ENCODE measurements around the gene SLC17A9.
"Not testable (repeated sequence)": the region's sequence is repeated elsewhere in the genome, so short reads cannot be mapped to it uniquely, and the experiment has no call there.

SLC17A9 gene

DNA sequence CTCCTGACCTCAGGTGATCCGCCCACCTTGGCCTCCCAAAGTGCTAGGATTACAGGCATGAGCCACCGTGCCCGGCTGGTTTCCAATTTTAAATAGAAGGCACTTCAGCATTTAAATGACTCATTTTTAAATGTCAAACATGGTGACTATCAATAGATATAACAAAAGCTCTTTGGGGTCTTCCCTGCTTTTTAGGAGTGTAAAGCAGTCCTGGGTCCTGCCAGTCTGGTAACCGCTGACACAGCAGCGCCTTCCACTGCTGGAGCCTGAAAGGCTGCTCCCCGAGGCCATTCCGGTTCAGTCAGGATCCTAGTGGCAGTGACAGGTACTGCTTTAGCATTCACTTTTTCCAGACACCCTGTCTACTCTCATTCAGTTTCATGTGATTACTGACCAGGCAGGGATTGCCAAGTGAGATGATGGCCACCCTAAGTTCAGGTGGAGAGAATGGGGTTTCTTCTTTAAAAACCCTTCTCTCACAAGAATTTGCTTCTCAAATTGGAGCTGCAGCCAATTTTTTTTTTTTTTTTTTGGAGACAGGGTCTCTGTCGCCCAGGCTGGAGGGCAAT lies 31.3 kb upstream of the SLC17A9 start:
- FAIRE-seq: no peak

DNA sequence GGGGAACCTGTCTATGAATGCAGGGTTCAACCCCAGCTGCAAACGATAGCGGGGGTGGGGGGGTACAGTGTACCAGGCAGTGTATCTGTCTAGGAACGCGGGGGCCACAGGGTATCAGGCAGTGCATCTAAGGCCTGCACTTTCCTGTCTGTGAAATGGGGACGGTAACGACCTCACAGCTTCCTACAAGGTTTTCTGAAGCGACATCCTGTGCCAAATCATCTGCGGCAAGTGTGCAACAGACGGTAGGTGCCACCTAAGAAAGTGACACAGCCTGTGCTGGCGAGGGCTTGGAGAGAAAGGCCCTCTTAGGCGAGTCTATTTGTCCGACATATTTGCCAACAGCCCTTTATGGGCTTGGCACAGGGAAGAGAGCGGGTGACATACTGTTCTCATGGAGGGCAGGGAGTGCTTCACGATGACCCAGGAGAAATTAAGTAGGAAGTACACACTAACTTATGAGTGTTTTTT lies 30.0 kb upstream of the SLC17A9 start:
- FAIRE-seq: no peak

DNA sequence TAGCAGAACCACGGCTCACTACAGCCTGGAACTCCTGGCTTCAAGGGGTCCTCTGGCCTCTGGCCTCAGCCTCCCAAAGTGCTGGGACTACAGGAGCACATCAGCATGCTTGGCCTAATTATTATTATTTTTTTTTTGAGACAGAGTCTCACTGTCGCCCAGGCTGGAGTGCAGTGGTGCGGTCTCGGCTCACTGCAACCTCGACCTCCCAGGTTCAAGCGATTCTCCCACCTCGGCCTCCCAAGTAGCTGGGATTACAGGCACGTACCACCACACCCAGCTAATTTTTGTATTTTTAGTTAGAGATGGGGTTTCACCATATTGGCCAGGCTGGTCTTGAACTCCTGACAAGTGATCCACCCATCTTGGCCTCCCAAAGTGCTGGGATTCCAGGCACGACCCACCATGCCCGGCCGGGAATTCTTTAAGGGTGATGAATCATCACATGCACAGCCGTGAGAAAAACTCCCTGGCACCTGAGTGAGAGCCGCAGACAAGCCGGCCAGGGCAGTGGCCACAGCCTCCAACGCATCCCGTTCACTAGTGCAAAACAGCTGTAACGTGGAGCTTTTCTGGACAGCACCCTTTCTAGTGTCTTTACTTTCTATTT lies 29.3 kb upstream of the SLC17A9 start:
- FAIRE-seq: not testable (repeated sequence)

DNA sequence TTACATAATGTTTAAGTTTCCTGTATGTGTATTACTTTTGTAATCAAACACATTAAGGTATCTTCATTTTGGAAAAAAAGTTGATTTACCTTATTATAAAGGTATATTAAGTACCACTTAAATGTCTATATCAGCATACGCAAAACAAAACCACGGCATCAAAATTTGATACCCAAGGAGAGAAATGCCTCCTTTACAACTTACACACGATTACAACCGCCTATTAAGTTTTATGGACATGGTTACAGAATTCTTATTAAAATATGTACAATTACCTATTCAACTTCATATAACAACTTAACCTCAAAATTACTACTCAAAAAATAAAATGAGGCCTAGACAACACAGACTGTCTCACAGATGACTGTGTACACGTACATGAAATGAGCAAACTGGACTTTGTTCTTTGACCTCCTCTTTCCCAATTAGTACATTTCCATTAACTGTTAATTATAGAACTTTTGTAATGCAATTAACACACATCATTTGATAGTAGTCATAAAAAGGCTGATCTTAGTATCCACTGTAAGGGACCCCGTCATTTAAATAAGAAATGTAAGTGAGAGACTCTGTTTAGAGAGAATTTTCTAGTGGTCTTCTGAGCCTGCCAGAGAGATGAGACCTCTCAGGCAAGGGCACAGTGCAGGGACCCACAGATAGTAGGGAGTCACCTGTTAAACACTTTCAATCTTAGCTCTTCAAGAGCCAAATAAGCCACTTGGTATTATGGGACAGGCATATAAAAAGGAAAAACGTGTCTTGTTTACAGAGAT lies 28.7 kb upstream of the SLC17A9 start:
- FAIRE-seq: no peak

DNA sequence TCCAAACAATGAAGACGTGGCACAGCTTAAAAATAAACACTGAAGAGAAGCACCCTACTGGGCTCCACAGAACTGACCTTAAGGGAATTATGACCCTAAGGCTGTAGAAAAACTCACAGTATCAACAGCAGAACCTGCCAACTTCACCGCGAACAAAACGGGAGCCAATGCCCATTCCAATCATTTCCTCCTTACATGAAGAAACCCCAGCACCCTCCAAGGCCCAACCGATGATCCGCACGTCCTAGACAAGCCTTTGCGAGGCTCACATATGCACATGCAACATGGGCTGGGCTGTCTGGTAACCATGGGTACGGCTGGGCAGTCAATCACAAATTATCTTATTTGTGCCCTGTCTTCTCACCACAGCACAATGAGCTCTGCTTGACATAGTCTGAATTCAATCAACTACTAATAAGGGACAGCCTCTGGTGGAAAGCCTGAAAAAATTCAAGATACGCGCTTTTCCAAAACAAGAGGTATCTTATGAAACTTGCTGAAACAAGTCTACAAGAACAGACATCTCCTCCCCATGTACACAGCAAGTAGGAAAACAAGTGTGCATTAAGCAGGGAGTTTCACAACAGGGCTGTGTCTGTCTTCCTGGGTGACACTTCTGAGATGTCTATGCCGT lies 27.9 kb upstream of the SLC17A9 start:
- FAIRE-seq: no peak

DNA sequence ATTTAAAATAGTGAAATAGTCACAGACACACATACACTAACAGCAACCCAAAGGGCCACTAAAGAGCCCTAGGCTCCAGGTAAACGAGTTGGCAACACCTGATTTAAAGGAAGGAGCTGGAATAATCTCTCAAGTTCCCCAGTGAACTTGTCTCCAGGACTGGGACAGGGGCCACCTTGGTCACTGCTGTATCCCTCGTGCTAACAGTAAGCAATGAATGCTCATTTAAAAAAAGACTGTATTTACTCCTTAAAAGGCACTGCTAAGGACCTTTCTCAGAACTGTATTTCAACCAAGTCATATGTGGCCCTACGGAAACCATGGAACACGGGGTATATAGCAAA lies 27.5 kb upstream of the SLC17A9 start:
- no peak for FAIRE-seq

DNA sequence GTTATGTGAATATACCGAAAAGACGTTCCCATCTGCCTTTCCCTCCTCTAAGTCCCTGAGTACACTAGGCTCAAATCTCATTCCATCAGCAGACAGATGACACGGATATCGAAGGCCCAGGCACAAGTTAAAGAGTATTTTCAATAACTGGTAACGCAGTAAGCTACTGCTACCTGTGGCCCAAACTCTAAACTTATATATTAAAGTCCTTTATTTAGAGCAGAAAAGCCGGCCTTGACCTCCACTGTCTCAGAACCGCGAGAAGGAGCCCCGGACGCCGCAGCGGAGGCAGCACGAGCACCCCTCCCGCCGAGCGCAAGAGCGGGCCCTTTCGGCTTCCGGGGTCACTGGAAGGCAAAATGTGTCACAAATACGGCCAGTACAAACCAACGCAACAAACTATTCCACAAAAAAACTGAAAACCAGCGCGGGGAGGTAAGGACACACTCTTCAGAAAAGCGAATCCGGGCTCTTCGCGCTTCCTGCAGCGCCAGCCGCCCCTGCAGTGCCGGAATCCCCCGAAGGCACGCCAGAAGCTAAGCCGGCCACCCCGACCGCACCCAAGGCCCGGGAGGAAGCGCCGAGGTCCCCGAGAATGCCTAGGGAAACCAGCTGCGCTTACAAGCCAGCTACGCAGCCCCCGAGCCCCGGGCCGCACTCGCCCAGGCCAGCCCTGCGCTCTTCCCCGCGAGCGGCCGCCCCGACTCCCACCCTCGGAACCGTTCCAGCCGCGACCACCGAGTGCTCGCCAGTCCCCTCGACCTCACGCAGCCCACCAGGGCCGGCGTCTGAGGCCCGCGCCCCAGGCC lies 26.9 kb upstream of the SLC17A9 start:
- no peak for FAIRE-seq

DNA sequence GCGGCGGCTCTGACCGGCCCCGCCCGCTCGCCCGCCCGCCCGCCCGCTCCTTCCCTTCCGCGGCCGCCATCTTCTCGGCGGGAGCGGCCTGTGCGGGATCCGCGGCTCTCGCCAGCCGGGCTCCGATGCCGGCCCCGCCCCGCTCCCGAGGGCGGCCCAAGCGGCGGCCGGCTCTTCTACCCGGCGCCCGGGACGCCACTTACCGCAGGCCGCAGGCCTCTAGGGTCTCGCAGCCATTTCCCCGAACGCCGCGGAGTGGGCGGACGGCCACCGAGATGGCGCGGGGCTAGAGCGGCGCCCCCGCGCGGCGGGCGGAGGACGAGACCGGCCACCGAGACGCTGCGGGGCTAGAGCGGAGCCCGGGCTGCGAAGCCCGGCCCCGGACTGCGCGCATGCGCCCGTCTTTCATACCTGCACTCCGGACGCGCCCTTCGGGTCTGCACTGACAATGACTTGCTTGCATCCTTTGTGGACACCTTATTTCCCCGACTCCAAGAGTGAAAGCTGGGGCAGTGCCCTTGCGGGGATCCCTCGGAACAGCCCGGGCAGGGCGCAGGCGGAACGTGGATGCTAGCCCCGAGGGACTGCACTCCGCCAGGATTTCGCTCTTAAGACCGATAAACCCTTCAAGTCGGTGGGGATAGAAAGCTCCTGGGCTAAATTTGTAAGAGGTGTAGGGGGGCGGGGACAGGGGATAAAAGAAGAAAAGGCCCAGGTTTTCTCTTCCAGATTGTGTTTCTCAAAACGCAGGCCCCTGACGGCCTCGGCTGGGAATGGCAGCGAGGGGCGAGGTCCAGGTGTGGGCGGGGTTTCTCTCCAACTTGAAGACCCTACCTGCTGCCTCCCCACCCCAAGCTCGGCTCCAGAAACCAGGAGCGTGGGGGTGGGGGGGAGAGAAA lies 26.0 kb upstream of the SLC17A9 start, which contains the start of gene DIDO1:
Gene DIDO1, minus strand, starts transcription at position 277 of the 899 bp plus-strand sequence.
- FAIRE-seq: no peak

DNA sequence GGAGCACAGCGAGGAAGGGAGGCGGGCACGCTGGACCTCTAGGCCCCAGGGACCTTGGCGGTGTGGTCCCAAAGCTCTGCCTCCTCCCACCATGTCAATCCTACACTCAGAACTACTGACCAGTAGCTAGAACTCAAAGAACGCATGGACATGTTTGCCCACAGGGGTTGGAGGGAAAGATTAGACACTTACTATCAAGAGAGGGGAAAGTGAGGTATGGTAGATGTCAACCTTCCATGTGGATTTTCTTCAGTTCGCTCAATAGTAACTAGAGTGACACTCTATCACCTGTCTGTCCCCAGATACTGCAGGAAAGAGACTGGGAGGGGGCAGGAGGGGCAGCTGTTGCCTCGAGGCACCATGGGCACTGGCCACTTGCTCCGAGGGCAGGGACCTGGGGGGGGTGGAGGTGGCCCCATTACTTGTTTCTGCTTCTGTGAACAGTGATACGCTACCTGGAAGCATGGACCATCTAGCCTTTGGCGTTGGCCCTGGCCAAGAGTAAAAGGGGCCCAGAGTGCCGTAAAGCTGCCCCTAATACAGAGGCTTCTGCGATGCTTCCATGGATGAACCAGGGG lies 25.3 kb upstream of the SLC17A9 start:
- FAIRE-seq: no peak

DNA sequence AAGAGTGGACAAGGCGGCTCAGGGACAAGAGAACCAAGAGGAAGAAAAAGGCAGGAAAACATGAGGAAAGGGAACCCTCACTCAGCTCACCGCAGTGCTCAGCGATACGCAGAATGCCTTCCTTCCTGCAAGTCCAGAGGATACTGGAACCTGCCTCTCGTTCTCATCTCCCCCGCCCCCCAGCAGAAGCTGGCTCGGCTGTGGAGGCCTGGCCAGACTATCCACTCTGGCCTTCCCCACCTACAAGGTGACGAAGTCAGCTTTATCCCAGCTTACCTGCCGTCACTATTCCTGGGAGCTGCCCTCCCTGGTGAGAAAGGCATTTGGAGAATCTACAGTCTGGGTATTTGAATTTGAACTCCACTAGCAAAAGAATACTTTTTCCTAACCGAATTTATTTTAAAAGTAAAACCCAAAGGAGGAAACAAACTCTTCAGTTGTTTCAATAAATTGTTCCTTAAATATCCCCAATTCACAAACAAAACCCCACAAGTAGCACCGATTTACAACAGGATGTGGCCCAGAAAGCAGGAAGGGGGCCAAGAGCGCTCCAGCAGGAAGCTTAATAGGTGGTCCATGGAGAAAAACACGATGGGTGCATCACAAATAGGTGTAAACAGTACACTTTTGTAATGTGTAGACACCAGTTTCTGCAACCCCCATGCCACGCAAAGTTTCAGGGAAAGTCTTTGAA lies 24.1 kb upstream of the SLC17A9 start:
- FAIRE-seq: no peak

DNA sequence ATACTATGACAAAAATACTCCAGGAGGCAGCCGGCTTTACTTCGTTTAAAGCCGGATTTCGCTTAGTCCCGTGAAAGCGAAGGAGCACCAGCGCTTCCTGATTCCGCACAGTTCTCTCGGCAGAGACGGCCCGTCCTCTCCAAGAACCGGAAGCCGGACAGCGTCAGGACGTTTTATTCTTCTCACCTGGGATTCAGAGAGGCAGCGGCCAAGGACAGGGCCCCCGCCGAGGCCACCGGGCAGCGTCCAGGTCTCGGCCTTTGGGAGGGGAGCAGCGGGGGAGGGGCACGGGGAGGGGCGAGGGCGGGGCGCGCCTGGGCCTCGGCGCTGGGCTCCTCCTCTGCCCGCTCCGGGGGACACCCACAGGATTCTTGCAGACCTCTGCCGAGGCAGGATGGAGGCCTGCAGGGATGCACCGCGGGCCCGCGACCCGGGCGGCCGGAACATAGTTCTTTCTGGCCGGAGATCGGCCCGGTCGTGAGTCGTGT lies 23.4 kb upstream of the SLC17A9 start:
- FAIRE-seq: no peak

DNA sequence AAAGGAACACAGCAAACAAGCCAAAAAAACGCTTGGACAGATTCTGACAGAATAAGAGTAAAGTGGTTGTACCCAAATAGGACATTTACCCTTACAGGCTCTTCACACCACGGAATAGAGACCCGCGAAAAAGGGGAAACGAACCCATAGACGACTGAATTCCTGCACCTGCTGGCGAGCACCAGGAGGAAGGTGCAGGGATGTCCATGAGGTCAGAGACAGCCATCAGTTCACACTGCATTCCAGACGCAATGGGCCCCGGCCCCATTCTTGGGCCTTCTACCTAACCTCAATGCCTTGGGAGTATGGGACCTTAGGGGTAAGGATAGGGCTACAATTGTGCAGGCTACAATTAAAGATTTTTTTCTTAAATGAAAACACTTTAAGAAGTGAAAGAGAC lies 21.0 kb upstream of the SLC17A9 start:
- no peak for FAIRE-seq

DNA sequence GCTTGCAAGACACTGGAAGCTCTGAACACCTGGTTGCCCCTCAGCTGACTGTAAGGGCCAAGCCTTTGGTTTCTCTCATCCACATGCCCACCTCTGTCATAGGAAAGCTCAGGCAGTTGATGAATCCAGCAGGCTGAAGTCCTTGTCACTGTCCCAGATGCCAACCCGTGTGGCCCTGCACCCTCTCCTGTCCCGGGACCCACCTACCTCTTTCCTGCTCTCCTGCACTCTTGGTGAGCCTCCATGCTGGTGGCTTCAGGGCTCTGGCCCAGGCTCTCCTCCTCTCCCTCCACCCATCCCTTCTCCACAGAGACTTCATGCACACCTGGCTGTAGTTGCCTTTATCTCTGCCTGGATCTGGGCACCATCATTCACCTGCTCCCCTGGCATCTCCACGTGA lies 18.5 kb upstream of the SLC17A9 start:
- FAIRE-seq: no peak

DNA sequence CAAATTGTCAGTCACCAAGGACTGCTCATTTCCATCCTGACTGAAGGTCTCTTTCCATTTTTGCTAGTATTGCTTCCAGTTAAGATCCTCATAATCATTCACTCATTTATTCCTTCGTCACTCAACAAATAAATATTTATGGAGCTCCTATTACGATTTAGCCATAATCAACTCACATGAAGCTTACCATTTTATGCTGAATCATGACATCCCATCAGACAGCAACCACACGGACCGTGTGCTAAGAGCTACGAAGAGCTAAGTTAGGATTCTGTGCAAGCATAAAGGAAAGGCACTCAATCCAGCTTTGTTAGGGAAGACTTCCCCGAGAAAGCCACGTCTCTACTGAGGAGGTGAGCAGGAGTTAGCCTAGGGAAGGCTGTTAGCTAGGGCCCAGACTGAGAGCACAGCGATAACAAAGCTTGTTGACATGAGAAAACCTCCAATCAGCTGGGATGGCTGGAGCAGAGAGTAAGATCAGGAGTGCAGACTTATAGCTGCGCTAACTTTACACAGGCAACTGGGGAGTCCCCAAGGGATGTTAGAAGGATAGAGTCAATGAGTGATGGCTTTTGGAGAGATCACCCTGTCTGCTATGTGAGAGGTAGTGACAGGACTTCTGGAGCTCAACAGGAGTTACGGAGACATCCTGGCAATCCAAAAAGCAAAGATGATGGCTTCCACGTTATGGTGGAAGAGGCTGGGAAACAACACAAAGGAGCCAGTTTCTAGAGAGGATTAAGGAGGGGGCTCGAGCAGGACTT lies 17.1 kb upstream of the SLC17A9 start:
- no peak for FAIRE-seq

DNA sequence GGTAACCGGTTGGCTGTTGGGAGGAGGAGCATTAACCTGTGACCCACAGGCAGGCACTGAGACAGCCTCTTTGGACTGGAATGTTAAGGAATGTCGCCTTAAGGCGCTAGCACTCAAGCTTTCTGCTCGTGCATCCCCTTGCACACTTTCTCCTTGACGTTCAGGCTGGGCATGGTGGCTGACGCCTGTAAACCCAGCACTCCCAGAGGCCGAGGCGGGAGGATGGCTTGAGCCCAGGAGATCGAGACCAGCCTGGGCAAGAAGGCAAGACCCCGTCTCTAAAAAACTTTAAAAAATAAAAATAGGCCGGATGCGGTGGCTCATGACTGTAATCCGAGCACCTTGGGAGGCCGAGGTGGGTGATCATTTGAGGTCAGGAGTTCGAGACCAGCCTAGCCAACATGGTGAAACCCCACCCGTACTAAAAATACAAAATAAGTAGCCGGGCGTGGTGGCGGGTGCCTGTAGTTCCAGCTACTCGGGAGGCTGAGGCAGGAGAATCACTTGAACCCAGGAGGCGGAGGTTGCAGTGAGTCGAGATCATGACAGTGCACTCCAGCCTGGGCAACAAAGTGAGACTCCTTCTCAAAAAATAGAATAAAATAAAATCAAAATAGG lies 16.4 kb upstream of the SLC17A9 start:
- no peak for FAIRE-seq

DNA sequence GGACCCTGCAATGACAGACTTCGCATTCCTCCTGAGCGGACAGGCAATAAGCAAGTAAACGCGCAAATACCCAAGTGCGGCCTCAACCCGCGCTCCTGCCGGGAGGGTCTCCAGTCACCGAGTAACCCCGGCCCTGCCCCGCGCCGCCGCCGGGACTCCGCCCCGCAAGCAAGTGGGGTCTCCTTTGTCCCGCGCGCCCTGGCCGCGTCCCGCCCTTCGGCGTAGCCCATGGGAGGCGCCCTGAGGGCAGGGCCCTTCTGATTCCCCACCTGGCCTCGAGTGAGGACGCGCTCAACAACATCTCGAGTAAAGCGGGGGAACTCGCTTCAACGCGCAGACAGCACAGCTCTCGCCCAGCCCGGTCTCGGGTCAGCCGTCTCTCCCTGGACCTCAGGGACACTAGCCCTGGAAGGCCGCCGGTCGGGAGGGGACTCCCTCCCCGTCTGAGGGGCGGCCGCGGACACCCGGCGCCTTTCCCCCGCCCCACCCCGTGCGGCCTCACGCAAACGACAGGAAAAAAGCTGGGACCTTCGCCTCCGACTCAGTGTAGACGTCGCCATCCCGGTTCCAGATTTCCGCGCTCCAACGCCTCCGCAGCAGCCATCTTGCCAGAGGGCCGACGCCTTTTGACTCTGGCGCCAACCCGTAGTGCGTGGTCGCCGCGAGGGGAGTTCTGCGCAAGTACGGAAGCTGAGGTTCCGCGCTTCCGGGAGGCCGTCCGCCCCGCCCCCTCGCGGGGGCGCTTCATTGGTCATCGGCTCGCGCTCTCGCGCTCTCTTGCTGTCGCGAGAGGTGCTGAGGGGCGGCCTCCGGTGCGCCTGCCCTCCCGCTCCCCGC lies 15.0 kb upstream of the SLC17A9 start:
- no peak for FAIRE-seq

DNA sequence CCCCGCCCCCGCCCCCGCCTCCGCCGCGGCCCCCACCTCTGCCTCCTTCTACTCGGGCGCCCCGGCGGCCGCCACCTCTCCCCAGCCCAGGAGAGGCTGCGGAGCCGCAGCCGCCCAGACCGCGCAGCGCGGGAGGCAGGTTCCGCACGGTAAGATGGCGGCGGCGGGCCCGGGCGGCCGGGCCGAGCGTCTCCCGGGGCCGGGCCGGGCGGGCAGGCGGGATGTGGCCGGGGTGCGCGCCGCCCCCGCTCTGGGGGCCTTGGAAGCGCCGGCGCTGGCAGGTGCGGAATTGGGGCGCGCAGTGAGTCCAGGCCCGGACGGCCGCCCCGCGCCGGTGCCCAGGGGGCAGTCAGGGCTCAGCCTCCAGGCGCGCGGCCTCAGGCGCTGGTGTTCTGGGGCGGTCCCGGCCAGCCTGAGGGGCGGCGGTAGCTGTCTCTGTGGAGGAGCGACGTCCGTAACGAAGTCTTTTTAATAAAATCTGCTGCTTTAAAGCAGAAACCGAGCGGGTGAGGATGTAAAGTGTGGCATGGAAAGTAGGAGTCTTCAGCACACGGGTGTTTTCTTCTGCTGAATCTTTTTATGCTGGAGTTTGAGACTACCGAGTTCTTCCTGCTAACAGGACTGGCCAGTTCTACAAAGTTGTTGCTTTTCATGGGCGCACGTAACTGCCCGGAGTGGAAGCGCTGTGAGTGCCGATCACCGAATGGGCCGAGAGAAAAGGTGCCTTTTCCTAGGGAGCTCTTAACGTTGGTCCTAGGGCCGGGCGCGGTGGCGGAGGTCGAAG lies 14.2 kb upstream of the SLC17A9 start, which contains the start of gene GID8:
Gene GID8, plus strand, starts transcription at position 43 of the 784 bp plus-strand sequence. CDS start 3,356 bp downstream, outside the sequence.
- FAIRE-seq: no peak

Data from TTC549 (cell line).